Activated CD4-positive, alpha-beta T cell treated with anti-CD3 and anti-CD28 coated beads, Interleukin-2, amount 50 U/mL, for 1 hour (primary cell): ENCODE data around the gene MYO5C.
"Not testable (repeated sequence)": the region's sequence is repeated elsewhere in the genome, so short reads cannot be mapped to it uniquely, and the experiment has no call there.

Experiments used
- DNase-seq: peaks from one replicate; pipeline ENCODE4 v3.0.0-alpha.2; 2020

The MYO5C gene

DNA sequence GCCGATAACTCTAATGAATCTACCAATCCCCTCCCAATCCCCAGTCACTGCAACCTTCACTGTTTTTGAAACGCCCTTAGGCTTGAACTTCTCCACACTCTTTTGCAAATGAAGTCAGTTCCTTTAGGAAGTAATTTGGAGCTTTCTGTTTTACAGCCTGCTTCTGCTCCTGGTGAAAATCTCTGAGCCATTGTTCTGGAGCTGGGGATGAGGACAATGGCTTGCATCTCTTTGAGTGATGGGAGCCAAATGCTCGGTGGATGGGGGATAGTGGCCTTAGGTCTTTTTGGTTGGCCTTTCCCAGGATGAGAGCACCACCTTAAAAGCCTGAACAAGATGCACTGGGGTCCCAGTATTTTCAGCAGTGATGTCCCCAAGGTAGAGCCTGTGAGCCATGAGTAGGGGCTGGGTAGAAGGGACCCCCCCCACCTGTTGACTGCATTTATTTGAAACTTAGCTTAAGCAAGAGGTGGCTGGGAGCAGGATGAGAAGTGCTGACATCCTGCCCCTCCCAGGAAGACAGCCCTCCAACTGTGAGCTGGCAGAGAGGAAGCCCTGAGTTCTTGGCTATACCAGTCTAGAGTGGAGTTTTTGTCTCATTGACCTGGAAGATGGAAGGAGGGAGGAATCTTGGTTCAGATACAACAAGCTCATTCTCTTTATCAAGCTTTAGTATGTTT lies 7.6 kb upstream of the MYO5C start:
- DNase-seq = no peak

DNA sequence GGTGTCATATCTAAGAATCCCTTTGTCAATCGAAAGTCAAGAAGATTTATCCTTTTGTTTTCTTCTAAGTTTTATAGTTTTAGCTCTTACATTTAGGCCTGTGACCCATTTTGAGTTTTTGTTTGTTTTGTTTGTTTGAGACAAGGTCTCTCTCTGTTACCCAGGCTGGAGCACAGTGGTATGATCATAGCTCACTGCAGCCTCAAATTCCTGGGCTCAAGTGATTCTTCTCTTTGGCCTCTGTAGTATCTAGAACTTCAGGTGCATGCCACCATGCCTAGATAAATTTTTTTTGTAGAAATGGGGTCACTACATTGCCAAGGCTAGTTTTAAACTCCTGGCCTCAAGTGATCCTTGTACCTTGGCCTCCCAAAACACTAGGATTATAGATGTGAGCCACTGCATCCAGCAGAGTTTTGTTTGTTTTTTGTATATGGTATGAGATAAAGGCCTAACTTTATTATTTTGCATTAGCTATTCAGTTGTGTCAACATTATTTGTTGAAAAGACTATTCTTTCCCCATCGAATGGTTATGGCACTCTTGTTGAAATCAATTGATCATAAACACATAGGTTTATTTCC lies 5.8 kb upstream of the MYO5C start:
- no peak for DNase-seq

- no peak for DNase-seq
These were observed 653 bp downstream of the MYO5C start for GRCh38 chr15:52294881-52295420.

- no peak for DNase-seq
These were observed 2.7 kb downstream of the MYO5C start for GRCh38 chr15:52292780-52293392.

DNA sequence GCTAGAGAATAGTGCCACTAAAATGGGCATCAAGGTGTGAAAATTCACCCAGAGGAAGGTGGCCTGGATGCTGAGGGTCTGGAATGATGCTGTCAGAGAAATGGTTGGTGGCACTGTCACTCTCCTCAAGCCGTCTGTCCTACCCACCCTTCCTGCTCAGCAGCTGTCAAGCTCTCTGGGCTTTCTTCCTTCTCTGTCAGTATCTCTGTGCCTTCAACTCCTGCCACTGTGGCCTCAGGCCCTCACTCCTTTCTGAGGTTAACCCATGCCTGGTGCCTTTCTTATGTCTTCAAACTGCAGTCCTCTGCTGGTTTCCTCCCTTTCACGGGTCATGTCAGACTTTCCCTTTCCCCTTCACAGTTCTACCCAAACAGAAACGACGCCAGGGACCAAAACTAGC lies 4.4 kb downstream of the MYO5C start:
- no peak for DNase-seq

GRCh38 chr15:52290800-52291199 lies 4.8 kb downstream of the MYO5C start:
- DNase-seq = no peak

DNA sequence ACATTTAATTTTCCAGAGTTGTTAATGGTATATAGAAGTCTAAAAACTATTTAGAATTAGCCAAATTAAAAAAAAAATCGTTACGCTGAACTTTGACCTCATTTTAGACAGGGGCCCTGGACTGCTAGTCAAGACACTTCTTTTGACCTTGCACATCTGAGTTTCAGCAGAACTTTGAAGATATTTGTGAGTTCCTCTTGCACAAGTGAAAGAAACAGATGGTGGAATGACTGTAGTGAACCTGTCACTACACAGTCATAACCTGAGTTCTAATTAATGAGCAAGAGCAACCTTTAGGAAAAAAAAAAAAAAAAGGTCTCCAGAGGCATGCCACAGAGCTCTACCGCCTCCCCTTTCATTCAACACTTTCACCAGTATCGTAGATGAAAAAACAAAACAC lies 5.3 kb downstream of the MYO5C start:
- DNase-seq = no peak

- no peak for DNase-seq
These were observed 5.9 kb downstream of the MYO5C start for GRCh38 chr15:52289629-52290081.

GRCh38 chr15:52288986-52289385 lies 6.6 kb downstream of the MYO5C start:
- DNase-seq = no peak

GRCh38 chr15:52288051-52288942 lies 7.3 kb downstream of the MYO5C start:
- DNase-seq = no peak

DNA sequence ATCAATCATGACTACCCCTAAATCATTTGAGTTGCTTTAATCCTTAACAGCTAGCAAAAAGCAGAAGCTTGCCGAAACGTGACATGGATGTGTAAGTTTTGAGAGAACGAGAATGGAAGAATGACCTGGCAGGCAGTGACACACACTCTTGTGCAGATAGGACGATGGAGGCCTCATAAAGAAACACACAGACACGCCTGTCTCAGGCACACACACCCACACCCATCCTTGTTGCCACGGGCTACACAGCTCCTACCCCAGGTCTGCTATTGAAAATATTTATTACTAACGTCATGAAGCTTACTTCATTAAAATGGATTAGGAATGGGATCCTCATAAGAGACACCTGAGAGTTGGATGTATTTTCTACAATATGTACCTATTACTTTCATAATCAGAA lies 8.5 kb downstream of the MYO5C start:
- DNase-seq = no peak

DNA sequence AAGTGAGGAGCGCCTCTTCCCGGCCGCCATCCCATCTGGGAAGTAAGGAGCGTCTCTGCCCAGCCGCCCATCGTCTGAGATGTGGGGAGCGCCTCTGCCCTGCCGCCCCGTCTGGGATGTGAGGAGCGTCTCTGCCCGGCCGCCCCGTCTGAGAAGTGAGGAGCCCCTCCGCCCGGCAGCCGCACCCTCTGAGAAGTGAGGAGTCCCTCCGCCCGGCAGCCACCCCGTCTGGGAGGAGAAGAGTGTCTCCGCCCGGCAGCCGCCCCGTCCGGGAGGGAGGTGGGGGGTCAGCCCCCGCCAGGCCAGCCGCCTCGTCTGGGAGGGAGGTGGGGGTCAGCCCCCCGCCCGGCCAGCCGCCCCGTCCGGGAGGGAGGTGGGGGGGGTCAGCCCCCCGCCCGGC lies 9.7 kb downstream of the MYO5C start:
- DNase-seq = not testable (repeated sequence)

GRCh38 chr15:52284164-52284563 lies 11.4 kb downstream of the MYO5C start:
- DNase-seq = no peak

DNA sequence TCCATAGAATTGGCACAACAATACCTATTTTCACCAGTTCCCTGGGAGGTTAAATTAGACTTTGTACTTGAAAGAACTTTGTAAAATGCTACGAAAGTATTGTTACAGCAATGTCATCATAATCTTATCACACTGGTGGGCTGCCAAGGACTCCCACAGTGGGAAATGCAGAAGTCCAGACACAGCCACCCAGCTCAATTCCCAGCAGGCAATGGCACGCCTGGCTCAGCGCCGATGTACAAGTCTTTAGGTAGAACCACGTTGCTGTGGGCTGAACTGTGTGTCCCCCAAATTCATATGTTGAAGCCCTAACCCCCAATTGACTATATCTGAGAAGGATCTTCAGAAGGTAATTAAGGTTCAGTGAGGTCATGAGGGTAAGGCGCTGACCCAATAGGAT lies 12.3 kb downstream of the MYO5C start:
- no peak for DNase-seq

DNA sequence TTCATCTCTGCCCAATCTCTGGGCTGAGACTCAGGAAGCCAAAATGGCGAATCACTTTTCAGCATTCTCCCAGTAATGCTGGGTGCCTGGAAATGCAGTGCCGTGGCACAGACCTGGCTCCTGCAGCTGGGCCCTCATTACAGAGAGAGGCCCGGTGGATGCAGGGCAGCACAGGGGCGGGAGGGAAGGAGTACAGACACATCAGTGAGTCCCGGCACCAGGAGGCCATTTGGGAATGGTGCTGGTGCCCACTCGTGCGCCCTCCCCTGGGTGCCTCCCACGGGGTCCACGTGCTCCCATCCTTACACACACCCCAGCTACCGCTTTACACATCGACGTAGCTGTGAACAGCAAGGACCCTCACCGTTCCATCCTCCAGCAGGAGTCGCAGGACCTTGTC lies 13.2 kb downstream of the MYO5C start:
- no peak for DNase-seq

- no peak for DNase-seq
These were observed 14.2 kb downstream of the MYO5C start for GRCh38 chr15:52281085-52282035.

DNA sequence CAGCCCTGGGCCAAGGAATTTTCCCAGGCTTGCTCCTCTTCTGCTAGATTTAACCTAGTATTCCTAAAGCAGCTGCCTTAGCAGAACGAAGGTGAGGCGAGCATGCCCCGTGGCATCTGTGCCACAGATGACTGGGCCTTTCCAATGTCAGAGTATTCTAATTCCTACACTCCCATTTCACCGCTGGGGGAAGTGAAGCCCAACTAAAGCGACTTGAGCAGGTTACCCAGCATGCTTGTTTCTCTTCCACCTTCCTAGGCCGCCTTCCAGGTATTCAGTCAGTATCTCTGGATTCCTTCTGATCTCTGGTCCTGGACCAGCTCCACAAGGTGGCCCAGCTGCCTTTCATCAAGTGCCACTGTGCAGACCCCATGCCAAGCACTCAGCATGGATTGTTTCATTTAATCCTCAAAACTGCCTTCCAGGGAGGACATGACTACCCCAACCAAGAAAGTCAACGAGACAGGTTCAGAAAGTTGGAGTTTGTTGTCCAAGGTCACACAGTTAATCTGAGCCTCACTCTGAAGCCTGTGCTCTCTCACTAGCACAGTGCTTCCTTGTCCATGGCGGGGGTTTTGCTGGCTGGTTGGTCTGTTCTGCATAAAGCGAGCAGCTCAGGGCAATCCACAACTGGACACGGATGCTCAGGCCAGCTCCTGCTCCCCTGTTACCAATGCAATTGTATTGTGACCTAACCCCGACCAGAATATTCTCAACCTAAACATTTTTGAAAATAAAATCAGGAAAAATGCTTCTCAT lies 15.1 kb downstream of the MYO5C start:
- no peak for DNase-seq

DNA sequence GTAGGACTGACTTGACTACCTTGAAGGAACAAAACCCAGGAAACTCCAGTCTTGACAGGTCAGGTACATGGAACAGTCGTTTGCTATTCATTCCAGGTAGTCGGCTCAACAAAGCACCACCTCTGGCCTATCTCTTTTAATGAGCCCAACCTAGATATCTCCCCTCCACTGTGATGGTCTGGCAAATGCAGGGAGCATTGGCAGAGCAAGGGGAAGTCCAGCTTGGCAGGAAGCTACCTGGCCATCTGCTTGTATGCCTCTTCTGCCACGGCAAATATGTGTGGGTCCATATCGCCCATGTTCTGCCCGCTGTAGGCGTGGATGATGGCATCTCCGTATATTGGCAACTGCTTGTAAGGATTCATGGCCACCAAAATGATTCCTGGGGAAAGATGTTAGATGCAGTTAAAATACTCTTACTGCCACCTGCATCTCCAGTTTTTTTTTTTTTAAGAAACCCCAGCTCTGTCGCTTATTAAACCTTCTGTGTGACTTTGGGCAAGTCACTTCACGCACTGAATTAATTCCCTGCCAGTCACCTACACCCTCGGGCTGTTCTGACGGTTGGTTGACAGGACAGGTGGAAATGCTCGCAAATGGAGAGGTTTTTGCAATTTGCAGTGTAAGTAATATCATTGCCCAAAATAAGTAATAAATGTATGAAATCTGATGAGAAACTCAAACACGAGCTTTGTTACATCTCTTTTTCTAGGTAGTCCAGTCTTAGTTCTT lies 16.8 kb downstream of the MYO5C start:
- DNase-seq = no peak

GRCh38 chr15:52278135-52278534 lies 17.5 kb downstream of the MYO5C start:
- DNase-seq = no peak

DNA sequence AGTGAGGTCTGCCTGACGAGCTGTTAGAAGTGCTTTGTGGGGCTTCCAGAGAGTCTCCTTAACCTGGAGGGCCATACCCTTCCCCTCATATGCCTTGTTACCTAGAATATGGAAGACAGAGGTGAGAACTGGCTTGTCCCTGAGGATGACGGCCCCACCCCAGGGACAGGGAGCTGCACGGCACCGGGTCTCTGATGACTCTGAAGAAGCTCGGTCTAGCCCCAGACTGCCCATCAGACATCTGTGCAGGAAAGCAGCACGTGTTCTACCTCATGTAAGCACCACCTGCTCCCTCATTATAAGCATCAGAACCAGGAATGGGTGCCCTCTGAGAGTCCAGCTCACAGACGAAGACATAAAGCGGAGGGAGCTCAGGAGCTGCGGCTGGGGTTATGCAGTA lies 18.0 kb downstream of the MYO5C start:
- no peak for DNase-seq
